ENCODE measurements around the gene DHRSX.

The DHRSX gene

GRCh38 chrX:2451501-2452316, 49.1 kb downstream of the DHRSX start:
- no peak for DNase-seq

GRCh38 chrX:2450681-2451080, 50.1 kb downstream of the DHRSX start:
- DNase-seq, result no peak

GRCh38 chrX:2449135-2449886, 51.5 kb downstream of the DHRSX start:
- DNase-seq, result no peak

- DNase-seq, result no peak
These were observed 53.3 kb downstream of the DHRSX start for GRCh38 chrX:2447484-2447883.

- DNase-seq, result no peak
These were observed 54.0 kb downstream of the DHRSX start for GRCh38 chrX:2446815-2447214.

- no peak for DNase-seq
These were observed 54.8 kb downstream of the DHRSX start for GRCh38 chrX:2445662-2446623.

GRCh38 chrX:2442694-2443093, 58.1 kb downstream of the DHRSX start:
- no peak for DNase-seq

- DNase-seq, result no peak
These were observed 59.3 kb downstream of the DHRSX start for GRCh38 chrX:2441466-2441865.

- DNase-seq, result no peak
These were observed 61.2 kb downstream of the DHRSX start for GRCh38 chrX:2439613-2440012.

GRCh38 chrX:2435465-2435864, 65.3 kb downstream of the DHRSX start:
- DNase-seq, result no peak

GRCh38 chrX:2434270-2435163, 66.3 kb downstream of the DHRSX start:
- no peak for DNase-seq

GRCh38 chrX:2432298-2432863, 68.4 kb downstream of the DHRSX start:
- DNase-seq, result no peak

GRCh38 chrX:2430265-2430825, 70.4 kb downstream of the DHRSX start:
- DNase-seq, result no peak

- no peak for DNase-seq
These were observed 73.0 kb downstream of the DHRSX start for GRCh38 chrX:2427737-2428136.

GRCh38 chrX:2427147-2427546, 73.6 kb downstream of the DHRSX start:
- DNase-seq, result no peak

- DNase-seq, result no peak
These were observed 74.4 kb downstream of the DHRSX start for GRCh38 chrX:2426289-2426882.

GRCh38 chrX:2425286-2426071, 75.3 kb downstream of the DHRSX start:
- DNase-seq, result no peak

- DNase-seq, result no peak
These were observed 76.5 kb downstream of the DHRSX start for GRCh38 chrX:2424317-2424716.

GRCh38 chrX:2423899-2424298, 76.9 kb downstream of the DHRSX start:
- no peak for DNase-seq

GRCh38 chrX:2423282-2423681, 77.5 kb downstream of the DHRSX start:
- no peak for DNase-seq
